ENCODE measurements around the gene LYPD6B.

LYPD6B gene

DNA sequence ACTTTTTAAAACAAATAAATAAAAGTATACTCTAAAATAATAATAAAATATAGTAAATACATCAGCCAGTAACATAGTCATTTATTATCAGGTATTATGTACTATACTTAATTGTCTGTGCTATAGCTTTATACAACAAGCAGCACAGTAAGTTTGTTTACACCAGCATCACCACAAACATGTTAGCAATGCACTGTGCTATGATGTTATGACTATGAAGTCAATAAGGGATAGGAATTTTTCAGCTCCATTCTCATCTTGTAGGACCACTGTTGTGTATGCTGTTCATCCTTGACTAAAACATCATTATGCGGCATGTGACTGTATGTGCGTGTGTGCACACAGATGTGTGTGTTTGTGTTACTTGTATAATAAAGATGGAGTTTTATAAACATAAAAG, 137.5 kb downstream of the LYPD6B start:
- Histone ChIP-seq H2BK15ac (ENCODE audit: low read length) (no peak overlapping the region), H2BK5ac (ENCODE audit: low read length) (no peak overlapping the region), H3K27me3 (ENCODE audit: control insufficient read depth in 3 of 3, insufficient read depth in 3 of 3, low read depth in 1 of 3, low read length in 3 of 3) (peaks cover 0 to 3% (median 0%) of the 10 kb centered on the region in 3 experiments), H3K9ac (ENCODE audit: low read depth, low read length, poor library complexity) (no peak overlapping the region), H3K36me3 (replicated peaks in 1 of 2; ENCODE audit: control insufficient read depth in 2 of 2, insufficient read depth in 2 of 2, low read length in 2 of 2) (no peaks in the 10 kb centered on the region), H2AK5ac (ENCODE audit: low read depth, low read length) (no peak overlapping the region), H3K27ac (replicated peaks; ENCODE audit: low read length) (no peak overlapping the region), H3K4me2 (ENCODE audit: insufficient read depth, low read length, poor library complexity, severe bottlenecking) (no peak overlapping the region), H2AFZ (ENCODE audit: low read length) (no peak overlapping the region), H4K91ac (ENCODE audit: low read depth, low read length, poor library complexity) (no peak overlapping the region), H3K4ac (ENCODE audit: low read length) (no peak overlapping the region), H2BK12ac (ENCODE audit: low read length) (no peak overlapping the region), H3K4me3 (ENCODE audit: low read length in 2 of 2) (no peak overlapping the region), H3K14ac (ENCODE audit: low read length) (no peak overlapping the region), H3K4me1 (ENCODE audit: control insufficient read depth in 2 of 2, insufficient read depth in 1 of 2, low read depth in 1 of 2, low read length in 2 of 2) (peaks cover 0 to 7% of the 10 kb centered on the region in 2 donors), H3K23ac (ENCODE audit: low read depth, low read length, poor library complexity) (no peak overlapping the region), H3K18ac (ENCODE audit: low read length) (no peak overlapping the region), H4K8ac (ENCODE audit: low read depth, low read length) (no peak overlapping the region), H3K9me3 (replicated peaks in 1 of 2; ENCODE audit: control insufficient read depth in 2 of 2, insufficient read depth in 1 of 2, low read depth in 1 of 2, low read length in 2 of 2) (no peaks in the 10 kb centered on the region), H2BK120ac (ENCODE audit: low read depth, low read length) (no peak overlapping the region), H3K79me1 (ENCODE audit: low read depth, low read length) (no peaks in the 10 kb centered on the region)
- WGBS, 2 donors (ENCODE audit: extremely low coverage in 2 of 2, insufficient read length in 2 of 2, insufficient replicate concordance in 1 of 2): no CpG with 5 or more reads among the region's 2 CpGs
- no peak for DNase-seq (ENCODE audit: low spot score)

DNA sequence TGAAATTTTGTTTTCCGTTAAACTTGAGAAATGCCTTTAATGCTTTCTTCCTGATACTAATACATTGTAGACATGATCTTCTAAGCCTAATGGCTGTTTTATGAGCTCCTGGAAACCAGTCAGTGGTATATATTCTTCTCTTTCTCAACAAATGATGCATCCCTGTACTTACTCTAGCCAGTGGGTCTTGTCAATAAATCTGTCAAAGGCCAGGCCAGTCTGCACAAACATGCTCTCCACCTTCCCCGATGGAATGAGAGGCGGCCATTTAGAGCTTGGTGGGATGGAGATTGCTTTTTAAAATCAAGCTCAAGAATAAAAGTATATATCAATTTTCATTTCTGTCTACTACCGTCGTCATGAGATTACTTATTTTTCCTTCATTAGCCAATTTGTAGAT, 140.1 kb downstream of the LYPD6B start:
- H3K79me1 ChIP-seq (ENCODE audit: low read depth, low read length): no peaks in the 10 kb centered on the region
- DNase-seq (ENCODE audit: low spot score): no peak
- no peak overlapping the region for H2AK5ac ChIP-seq (ENCODE audit: low read depth, low read length)
- no peak overlapping the region for H2AFZ ChIP-seq (ENCODE audit: low read length)
- H2BK120ac ChIP-seq (ENCODE audit: low read depth, low read length): no peak overlapping the region
- H3K27me3 ChIP-seq (ENCODE audit: control insufficient read depth in 3 of 3, insufficient read depth in 3 of 3, low read depth in 1 of 3, low read length in 3 of 3): peaks cover 0 to 3% (median 0%) of the 10 kb centered on the region in 3 experiments
- no peak overlapping the region for H3K27ac ChIP-seq (replicated peaks; ENCODE audit: low read length)
- H2BK15ac ChIP-seq (ENCODE audit: low read length): no peak overlapping the region
- H3K14ac ChIP-seq (ENCODE audit: low read length): no peak overlapping the region
- peaks cover 0 to 7% of the 10 kb centered on the region in 2 donors for H3K4me1 ChIP-seq (ENCODE audit: control insufficient read depth in 2 of 2, insufficient read depth in 1 of 2, low read depth in 1 of 2, low read length in 2 of 2)
- no peak overlapping the region for H2BK12ac ChIP-seq (ENCODE audit: low read length)
- H3K18ac ChIP-seq (ENCODE audit: low read length): no peak overlapping the region
- H3K4me3 ChIP-seq (ENCODE audit: low read length in 2 of 2): no peak overlapping the region
- H4K8ac ChIP-seq (ENCODE audit: low read depth, low read length): no peak overlapping the region
- H3K36me3 ChIP-seq (replicated peaks in 1 of 2; ENCODE audit: control insufficient read depth in 2 of 2, insufficient read depth in 2 of 2, low read length in 2 of 2): no peaks in the 10 kb centered on the region
- no peak overlapping the region for H3K4me2 ChIP-seq (ENCODE audit: insufficient read depth, low read length, poor library complexity, severe bottlenecking)
- no peaks in the 10 kb centered on the region for H3K9me3 ChIP-seq (replicated peaks in 1 of 2; ENCODE audit: control insufficient read depth in 2 of 2, insufficient read depth in 1 of 2, low read depth in 1 of 2, low read length in 2 of 2)
- no peak overlapping the region for H3K4ac ChIP-seq (ENCODE audit: low read length)
- no peak overlapping the region for H2BK5ac ChIP-seq (ENCODE audit: low read length)
- H3K23ac ChIP-seq (ENCODE audit: low read depth, low read length, poor library complexity): no peak overlapping the region
- no peak overlapping the region for H4K91ac ChIP-seq (ENCODE audit: low read depth, low read length, poor library complexity)
- WGBS, 2 donors (ENCODE audit: extremely low coverage in 2 of 2, insufficient read length in 2 of 2, insufficient replicate concordance in 1 of 2): no CpG with 5 or more reads among the region's 5 CpGs
- H3K9ac ChIP-seq (ENCODE audit: low read depth, low read length, poor library complexity): no peak overlapping the region

DNA sequence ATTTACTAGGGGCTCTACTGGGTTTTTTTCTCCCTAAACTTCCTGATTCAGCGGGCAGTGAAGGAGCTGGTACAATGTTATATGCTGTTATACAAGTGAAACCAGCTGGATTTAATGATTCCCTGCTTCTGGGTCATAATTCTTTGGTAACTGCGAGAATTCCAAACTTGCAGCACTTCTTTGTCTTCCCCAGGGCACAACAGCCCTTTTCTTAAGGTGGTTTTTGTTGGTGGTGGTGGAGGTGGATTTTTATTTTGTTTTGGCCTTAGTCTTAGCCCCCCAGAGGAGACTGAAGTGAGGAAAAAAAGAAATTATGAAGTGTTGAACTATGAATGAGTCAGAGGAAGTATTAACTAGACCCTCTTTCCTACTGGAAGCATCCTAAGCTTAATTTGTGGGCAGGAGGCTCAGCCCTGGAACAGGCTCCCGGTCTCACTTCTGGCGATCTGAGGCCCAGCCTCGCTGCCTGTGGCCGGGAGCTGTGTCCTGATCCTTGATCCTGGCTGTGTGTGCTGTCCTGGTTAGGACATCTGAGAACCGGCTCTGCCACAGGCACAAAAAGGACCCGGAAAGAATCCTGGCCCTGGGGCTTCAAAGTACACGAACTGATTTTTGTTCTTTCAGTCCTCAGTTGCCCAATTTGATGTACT, 141.9 kb downstream of the LYPD6B start:
- Histone ChIP-seq H3K27ac (replicated peaks; ENCODE audit: low read length) (no peak overlapping the region), H2BK12ac (ENCODE audit: low read length) (no peak overlapping the region), H2BK5ac (ENCODE audit: low read length) (no peak overlapping the region), H4K8ac (ENCODE audit: low read depth, low read length) (no peak overlapping the region), H3K79me1 (ENCODE audit: low read depth, low read length) (no peaks in the 10 kb centered on the region), H3K4me2 (ENCODE audit: insufficient read depth, low read length, poor library complexity, severe bottlenecking) (no peak overlapping the region), H3K27me3 (ENCODE audit: control insufficient read depth in 3 of 3, insufficient read depth in 3 of 3, low read depth in 1 of 3, low read length in 3 of 3) (peaks cover 0 to 12% (median 0%) of the 10 kb centered on the region in 3 experiments), H3K4me3 (ENCODE audit: low read length in 2 of 2) (no peak overlapping the region), H3K4ac (ENCODE audit: low read length) (no peak overlapping the region), H2AK5ac (ENCODE audit: low read depth, low read length) (no peak overlapping the region), H4K91ac (ENCODE audit: low read depth, low read length, poor library complexity) (no peak overlapping the region), H3K36me3 (replicated peaks in 1 of 2; ENCODE audit: control insufficient read depth in 2 of 2, insufficient read depth in 2 of 2, low read length in 2 of 2) (no peaks in the 10 kb centered on the region), H3K4me1 (ENCODE audit: control insufficient read depth in 2 of 2, insufficient read depth in 1 of 2, low read depth in 1 of 2, low read length in 2 of 2) (peaks cover 0 to 7% of the 10 kb centered on the region in 2 donors), H3K14ac (ENCODE audit: low read length) (no peak overlapping the region), H2BK120ac (ENCODE audit: low read depth, low read length) (no peak overlapping the region), H3K23ac (ENCODE audit: low read depth, low read length, poor library complexity) (no peak overlapping the region), H3K9ac (ENCODE audit: low read depth, low read length, poor library complexity) (no peak overlapping the region), H3K9me3 (replicated peaks in 1 of 2; ENCODE audit: control insufficient read depth in 2 of 2, insufficient read depth in 1 of 2, low read depth in 1 of 2, low read length in 2 of 2) (no peaks in the 10 kb centered on the region), H2BK15ac (ENCODE audit: low read length) (no peak overlapping the region), H2AFZ (ENCODE audit: low read length) (no peak overlapping the region), H3K18ac (ENCODE audit: low read length) (no peak overlapping the region)
- DNase-seq (ENCODE audit: low spot score): no peak
- no CpG with 5 or more reads among the region's 9 CpGs for WGBS, 2 donors (ENCODE audit: extremely low coverage in 2 of 2, insufficient read length in 2 of 2, insufficient replicate concordance in 1 of 2)

DNA sequence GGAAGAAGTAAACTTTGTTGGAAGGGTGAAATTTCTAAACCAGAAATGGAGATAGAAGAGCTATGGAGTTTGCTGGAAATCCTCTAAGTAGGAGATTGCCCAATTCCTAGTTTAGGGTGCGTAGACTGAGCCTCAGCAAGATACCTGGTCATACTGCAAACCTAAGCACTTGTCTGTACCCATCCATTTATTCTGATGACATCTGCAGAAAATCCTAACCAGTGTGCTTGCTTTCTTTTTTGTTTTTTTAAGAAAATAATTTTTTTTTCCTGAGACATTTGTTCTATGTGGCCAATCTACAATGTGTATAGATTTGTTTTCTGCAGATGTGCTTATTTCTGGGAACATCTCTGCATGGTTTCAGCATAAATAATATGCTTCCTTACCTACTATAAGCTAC, 144.7 kb downstream of the LYPD6B start:
- Histone ChIP-seq H4K8ac (ENCODE audit: low read depth, low read length) (no peak overlapping the region), H3K14ac (ENCODE audit: low read length) (no peak overlapping the region), H3K79me1 (ENCODE audit: low read depth, low read length) (no peaks in the 10 kb centered on the region), H2AFZ (ENCODE audit: low read length) (no peak overlapping the region), H3K27ac (replicated peaks; ENCODE audit: low read length) (no peak overlapping the region), H3K9ac (ENCODE audit: low read depth, low read length, poor library complexity) (no peak overlapping the region), H3K23ac (ENCODE audit: low read depth, low read length, poor library complexity) (no peak overlapping the region), H3K9me3 (replicated peaks in 1 of 2; ENCODE audit: control insufficient read depth in 2 of 2, insufficient read depth in 1 of 2, low read depth in 1 of 2, low read length in 2 of 2) (no peaks in the 10 kb centered on the region), H3K4ac (ENCODE audit: low read length) (no peak overlapping the region), H2AK5ac (ENCODE audit: low read depth, low read length) (no peak overlapping the region), H2BK15ac (ENCODE audit: low read length) (no peak overlapping the region), H4K91ac (ENCODE audit: low read depth, low read length, poor library complexity) (no peak overlapping the region), H3K4me3 (ENCODE audit: low read length in 2 of 2) (no peak overlapping the region), H2BK12ac (ENCODE audit: low read length) (no peak overlapping the region), H3K27me3 (ENCODE audit: control insufficient read depth in 3 of 3, insufficient read depth in 3 of 3, low read depth in 1 of 3, low read length in 3 of 3) (peaks cover 0 to 12% (median 0%) of the 10 kb centered on the region in 3 experiments), H3K4me1 (ENCODE audit: control insufficient read depth in 2 of 2, insufficient read depth in 1 of 2, low read depth in 1 of 2, low read length in 2 of 2) (peaks cover 0 to 7% of the 10 kb centered on the region in 2 donors), H3K4me2 (ENCODE audit: insufficient read depth, low read length, poor library complexity, severe bottlenecking) (no peak overlapping the region), H3K36me3 (replicated peaks in 1 of 2; ENCODE audit: control insufficient read depth in 2 of 2, insufficient read depth in 2 of 2, low read length in 2 of 2) (no peaks in the 10 kb centered on the region), H2BK120ac (ENCODE audit: low read depth, low read length) (no peak overlapping the region), H3K18ac (ENCODE audit: low read length) (no peak overlapping the region), H2BK5ac (ENCODE audit: low read length) (no peak overlapping the region)
- WGBS, 2 donors (ENCODE audit: extremely low coverage in 2 of 2, insufficient read length in 2 of 2, insufficient replicate concordance in 1 of 2): no CpG with 5 or more reads among the region's 1 CpG
- DNase-seq (ENCODE audit: low spot score): no peak
